Stimulated activated CD4-positive, alpha-beta T cell treated with anti-CD3 and anti-CD28 coated beads, Interleukin-12 subunit alpha, Interleukin-12 subunit beta, amount 100 ng/mL, for 48 hours (primary cell): Measurements from ENCODE around the gene CHMP3.
"Not testable (repeated sequence)": the region's sequence is repeated elsewhere in the genome, so short reads cannot be mapped to it uniquely, and the experiment has no call there.

Experiments used
- DNase-seq, 3 donors: peaks; one replicate each; pipeline ENCODE4 v3.0.0-alpha.2; 2020; ENCODE audit warnings: low read depth in 2 of 3, low spot score in 1 of 3

CHMP3 gene

DNA sequence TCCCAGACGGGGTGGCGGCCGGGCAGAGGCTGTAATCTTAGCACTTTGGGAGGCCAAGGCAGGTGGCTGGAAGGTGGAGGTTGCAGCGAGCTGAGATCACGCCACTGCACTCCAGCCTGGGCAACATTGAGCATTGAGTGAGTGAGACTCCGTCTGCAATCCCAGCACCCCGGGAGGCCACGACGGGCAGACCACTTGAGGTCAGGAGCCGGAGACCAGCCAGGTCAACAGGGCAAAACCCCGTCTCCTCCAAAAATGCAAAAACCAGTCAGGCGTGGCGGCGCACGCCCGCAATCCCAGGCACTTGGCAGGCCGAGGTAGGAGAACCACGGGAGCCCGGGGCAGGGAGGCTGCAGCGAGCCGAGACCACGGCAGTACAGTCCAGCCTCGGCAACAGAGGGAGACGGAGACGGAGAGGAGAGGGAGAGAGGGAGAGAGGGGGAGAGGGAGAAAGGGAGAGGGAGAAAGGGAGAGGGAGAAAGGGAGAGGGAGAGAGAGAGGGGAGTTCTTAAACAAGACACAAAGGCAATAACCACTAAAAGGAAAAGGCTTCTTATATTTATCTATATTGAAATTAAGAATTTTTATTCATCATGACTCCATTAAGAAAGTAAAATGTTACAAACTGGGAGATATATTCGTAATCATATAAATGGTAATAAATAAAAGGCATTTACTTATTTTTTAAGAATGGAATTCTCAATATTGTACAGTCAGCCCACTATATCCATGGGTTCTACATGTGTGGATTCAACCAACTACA, 13.1 kb downstream of the CHMP3 start:
- DNase-seq = not testable (repeated sequence)

DNA sequence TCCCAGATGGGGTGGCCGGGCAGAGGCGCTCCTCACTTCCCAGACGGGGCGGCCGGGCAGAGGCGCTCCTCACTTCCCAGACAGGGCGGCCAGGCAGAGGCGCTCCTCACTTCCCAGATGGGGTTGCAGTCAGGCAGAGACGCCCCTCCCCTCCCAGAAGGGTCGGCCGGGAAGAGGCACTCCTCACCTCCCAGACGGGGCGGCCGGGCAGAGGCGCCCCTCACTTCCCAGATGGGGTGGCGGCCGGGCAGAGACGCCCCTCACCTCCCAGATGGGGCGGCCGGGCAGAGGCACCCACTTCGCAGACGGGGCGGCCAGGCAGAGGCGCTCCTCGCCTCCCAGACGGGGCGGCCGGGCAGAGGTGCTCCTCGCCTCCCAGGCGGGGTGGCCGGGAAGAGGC, 13.8 kb downstream of the CHMP3 start:
- not testable (repeated sequence) for DNase-seq

DNA sequence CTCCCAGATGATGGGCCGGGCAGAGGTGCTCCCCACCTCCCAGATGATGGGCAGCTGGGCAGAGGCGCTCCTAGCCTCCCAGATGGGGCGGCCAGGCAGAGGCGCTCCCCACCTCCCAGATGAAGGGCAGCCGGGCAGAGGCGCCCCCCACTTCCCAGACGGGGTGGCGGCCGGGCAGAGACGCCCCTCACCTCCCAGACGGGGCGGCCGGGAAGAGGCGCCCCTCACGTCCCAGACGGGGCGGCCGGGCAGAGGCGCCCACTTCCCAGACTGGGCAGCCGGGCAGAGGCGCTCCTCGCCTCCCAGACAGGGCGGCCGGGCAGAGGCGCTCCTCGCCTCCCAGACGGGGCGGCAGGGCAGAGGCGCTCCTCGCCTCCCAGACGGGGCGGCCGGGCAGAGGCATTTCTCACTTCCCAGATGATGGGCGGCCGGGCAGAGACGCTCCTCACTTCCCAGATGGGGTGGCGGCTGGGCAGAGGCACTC, 14.3 kb downstream of the CHMP3 start:
- DNase-seq = not testable (repeated sequence)

DNA sequence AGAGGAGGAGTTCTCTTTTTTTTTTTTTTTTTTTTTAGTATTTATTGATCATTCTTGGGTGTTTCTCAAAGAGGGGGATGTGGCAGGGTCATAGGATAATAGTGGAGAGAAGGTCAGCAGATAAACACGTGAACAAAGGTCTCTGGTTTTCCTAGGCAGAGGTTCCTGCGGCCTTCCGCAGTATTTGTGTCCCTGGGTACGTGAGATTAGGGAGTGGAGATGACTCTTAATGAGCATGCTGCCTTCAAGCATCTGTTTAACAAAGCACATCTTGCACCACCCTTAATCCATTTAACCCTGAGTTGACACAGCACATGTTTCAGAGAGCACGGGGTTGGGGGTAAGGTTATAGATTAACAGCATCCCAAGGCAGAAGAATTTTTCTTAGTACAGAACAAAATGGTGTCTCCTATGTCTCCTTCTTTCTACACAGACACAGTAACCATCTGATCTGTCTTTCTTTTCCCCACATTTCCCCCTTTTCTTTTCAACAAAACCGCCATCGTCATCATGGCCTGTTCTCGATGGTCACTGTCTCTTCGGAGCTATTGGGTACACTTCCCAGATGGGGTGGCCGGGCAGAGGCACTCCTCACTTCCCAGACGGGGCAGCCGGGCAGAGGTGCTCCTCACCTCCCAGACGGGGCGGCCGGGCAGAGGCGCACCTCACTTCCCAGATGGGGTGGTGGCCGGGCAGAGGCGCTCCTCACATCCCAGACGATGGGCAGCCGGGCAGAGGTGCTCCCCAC, 14.9 kb downstream of the CHMP3 start:
- DNase-seq = not testable (repeated sequence)

DNA sequence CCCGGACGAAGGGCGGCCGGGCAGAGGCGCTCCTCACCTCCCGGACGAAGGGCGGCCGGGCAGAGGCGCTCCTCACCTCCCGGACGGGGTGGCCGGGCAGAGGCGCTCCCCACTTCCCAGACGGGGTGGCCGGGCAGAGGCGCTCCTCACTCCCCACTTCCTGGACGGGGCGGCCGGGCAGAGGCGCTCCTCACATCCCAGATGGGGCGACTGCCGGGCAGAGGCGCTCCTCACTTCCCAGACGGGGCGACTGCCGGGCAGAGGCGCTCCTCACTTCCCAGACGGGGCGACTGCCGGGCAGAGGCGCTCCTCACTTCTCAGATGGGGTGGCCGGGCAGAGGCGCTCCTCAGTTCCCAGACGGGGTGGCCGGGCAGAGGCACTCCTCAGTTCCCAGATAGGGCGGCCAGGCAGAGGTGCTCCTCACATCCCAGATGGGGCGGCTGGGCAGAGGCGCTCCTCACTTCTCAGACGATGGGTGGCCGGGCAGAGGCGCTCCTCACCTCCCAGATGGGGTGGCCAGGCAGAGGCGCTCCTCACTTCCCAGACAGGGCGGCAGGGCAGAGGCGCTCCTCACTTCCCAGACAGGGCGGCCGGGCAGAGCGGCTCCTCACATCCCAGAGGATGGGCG, 17.8 kb downstream of the CHMP3 start:
- DNase-seq = not testable (repeated sequence)

DNA sequence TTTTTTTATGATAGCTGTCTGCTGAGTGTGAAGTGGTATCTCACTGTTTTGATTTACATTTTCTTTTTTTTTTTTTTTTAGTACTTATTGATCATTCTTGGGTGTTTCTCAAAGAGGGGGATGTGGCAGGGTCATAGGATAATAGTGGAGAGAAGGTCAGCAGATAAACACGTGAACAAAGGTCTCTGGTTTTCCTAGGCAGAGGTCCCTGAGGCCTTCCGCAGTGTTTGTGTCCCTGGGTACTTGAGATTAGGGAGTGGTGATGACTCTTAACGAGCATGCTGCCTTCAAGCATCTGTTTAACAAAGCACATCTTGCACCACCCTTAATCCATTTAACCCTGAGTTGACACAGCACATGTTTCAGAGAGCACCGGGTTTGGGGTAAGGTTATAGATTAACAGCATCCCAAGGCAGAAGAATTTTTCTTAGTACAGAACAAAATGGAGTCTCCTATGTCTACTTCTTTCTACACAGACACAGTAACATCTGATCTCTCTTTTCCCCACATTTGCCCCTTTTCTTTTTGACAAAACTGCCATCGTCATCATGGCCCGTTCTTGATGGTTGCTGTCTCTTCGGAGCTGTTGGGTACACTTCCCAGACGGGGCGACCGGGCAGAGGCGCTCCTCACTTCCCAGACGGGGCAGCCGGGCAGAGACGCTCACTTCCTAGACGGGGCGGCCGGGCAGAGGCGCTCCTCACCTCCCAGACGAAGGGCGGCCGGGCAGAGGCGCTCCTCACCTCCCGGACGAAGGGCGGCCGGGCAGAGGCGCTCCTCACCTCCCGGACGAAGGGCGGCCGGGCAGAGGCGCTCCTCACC, 18.8 kb downstream of the CHMP3 start:
- DNase-seq = not testable (repeated sequence)

DNA sequence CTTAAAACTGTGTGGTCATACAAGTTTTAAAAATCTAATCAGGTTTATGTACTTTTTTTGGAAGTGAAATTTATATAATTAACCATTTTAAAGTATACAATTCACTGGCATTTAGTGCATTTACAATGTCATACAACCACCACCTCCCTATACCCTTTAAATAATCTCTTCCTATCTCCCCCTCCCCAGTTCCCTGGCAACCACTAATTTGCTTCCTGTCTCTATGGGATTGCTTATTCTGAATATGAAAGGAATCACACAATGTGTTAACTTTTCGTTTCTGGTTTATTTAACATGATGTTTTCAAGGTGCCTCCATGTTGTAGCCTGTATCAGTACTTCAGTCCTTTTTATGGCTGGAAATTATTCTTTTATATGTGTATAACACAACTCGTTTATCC, 19.4 kb downstream of the CHMP3 start:
- DNase-seq = no peak

DNA sequence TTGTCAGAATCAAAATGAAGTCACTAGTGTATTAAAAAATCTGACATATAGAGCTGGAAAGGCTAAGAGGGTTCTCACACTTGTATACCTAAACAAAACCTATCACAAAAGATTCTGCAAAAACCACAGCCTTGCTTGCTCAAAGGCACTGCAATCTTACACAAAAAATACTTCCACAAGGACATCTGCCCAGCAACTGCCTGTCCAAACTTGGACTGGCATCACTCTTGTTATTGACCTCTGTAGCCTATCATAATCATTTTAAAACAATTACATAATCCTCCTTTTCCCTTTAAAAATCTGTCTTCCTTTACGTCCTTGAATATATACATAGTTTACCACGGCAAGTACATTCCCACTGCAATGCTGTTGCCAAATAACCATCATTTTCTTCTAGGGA, 19.9 kb downstream of the CHMP3 start:
- no peak for DNase-seq

DNA sequence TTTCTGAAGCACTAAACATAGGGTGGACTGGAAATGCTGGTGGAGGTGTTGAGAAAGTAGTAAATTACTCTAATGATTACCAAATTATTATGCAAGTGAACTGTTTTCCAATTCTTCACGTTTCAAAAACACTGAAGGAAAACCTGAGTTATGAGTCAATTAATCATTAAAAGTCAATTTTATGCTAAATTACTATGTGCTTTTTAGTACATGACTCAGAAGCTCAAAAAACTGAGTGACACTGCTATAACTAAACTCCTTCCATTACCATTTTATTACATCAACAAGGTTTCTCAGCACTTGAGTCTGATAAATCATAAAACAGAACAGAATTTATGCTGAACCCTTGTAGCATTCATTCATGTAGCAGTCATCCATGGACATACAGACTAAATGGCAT, 20.4 kb downstream of the CHMP3 start:
- DNase-seq = no peak

DNA sequence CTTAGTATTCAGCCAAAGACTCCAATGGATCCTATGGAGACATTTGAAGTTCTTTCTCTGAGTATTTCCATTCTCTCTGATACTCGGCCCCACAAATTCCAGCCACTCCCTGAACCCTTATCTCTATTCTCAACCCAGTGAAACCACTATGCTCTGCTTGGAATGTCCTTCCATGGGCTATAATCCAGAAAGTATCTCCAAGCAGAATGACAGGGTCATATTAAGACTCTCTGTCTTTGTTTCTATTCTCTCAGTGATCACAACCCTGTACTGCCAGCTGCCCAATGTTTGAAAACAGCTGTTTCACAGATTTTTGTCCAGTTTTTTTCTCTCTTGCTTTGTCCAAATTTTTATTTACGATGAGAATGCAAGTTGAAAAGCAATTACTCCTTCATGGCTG, 21.9 kb downstream of the CHMP3 start:
- DNase-seq = no peak

DNA sequence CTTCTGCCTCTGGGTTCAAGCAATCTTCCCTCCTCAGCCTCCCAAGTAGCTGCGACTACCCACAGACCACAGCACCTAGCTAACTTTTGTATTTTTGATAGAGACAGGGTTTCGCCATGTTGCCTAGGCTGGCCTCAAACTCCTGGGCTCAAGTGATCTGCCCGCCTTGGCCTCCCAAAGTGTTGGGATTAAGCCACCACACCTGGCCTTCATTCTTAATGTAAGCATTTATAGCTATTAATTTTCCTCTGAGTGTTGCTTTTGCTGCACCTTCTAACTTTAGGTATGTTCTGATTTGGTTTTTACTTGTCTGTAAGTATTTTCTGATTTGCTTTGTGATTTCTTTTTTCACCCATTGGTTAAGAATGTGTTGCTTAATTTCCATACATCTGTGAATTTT, 29.7 kb downstream of the CHMP3 start:
- no peak for DNase-seq

DNA sequence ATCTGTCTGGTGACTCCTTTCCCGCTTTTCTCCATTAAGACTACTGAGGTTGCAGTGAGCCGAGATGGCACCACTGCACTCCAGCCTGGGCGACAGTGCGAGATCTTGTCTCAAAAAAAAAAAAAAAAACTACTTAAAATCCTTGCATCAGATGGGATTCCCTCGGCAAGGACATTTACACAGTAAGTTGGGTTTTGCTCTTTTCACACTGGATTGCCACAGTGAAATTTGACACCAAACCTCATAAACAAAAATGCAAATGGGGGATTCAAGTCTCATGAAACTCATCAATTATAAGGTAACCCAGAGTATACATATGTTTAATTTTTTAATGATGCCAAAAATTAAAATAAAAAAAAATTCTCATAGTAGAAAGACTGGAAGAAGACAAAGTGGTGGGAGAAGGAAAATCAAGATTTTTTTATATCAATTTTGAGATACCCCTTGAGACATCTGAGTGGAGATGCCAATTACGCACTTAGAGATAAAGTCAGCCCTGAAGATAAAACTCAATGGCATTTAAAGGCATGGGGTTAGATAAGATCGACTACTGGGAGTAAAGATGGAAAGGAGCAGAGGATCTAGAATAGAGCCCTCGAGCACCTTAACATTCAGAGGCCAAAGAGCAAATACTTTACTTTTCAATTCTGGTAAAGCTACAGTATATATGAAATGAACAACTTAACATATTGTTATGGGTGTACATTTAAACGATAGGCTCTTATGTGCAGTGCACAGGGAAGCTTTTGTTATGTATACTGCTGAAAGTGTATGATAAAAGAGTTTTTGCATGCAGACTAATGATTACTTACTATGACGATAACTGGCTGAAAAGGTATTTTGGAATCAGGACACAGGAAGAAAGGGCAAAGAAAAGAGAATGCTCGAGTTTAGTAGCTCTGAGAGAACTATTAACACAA, 37.6 kb downstream of the CHMP3 start:
- DNase-seq = no peak

DNA sequence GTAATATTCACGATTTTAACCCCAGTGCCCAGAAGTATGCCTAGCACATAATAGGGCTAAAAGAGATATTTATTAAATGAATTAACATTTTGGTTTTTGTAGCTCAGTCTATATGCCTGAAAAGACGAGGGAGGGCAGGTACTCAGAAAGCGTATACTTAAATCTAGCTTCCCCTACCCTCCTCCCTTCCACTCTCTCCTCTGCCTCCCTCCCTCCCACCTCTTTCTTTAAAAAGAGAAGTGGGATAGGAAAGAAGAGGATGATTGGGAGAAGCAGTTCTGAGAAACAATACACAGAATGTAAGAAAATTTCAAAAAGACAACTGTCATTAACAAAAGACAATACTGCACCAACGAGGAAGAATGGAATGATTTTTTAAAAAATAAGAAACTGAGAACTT, 39.8 kb downstream of the CHMP3 start:
- no peak for DNase-seq

DNA sequence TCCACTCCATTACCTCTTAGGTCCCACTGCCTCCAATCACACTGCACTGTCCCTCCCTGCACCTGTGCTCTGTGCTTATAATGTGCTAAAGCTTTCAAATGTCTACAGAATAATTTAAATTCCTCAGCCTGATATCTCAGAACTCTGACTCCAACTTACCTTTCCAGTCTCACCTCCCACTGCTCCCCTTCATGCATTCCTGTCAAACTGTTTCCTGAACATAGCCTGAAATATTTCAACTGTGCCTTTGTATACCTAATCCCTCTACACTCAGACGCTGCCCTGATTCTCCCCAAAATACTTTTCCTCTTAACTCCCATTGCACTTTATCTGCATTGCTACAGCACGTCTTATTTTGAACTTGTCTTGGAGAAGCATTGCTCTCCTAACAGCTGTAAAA, 40.5 kb downstream of the CHMP3 start:
- no peak for DNase-seq

DNA sequence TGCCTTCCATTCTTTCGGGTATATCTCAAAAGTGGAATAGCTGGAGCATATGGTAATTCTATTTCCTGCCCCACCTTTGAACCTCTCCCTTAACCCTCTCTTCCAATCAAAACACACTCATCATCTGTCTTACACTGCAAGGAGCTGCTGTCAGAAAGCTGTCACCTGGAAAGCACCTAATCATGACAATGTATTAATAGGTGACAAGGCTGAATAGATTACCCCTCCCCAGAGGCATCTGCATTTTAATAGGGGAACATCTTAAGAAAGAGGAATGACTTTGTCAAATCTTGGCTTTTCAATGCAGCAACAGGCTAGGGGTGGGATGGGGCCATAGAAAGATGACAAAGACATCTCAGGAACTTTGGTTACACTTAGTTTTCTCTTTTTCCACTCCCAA, 41.3 kb downstream of the CHMP3 start:
- no peak for DNase-seq

DNA sequence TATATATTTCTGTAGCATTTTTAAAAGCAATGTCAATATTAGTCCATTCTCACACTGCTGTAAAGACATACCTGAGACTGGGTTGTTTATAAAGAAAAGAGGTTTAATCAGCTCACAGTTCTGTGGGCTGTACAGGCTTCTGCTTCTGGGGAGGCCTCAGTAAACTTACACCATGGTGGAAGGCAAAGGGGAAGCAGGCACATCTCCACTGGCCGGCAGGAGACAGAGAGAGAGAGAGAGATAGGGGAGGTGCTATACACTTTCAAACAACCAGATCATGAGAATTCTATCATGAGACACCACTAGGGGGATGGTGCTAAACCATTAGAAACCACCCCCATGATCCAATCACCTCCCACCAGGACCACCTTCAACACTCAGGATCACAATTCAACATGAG, 43.1 kb downstream of the CHMP3 start:
- no peak for DNase-seq

DNA sequence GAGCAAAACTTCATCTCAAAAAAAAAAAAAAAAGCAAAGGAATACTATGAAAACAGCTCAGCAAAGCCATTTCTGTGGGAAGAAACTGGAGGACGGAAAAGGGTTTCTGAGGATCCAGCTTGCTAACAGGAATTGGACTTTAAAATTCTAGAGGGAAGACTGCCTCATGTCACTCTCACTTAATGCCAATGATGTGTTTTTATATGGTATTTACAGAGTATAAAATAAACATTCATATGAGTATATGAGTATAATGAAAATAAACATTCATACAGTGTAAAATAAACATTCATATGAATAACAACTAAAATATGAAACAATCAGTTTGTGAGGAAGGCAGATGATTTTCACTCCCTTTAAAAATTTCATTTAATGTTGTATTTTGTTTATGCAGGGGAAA, 43.9 kb downstream of the CHMP3 start:
- no peak for DNase-seq

DNA sequence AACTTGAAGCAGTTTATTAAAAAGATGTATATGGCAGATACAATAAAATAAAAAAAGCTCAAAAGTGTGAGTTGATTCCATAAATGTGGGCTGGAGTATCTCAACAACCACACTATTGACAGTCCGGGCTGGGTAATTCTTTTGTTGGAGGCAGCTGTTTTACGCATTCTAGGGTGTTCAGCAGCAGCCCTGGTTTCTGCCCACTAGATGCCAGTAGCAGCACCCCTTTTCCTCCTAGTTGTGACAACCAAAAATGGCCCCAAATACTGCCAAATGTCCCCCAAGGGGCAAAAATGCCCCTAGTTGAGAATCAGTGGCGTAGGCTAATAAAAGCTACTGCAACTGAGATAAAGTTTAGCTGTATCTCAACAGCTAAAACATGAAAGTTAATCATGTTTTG, 44.8 kb downstream of the CHMP3 start:
- no peak for DNase-seq

DNA sequence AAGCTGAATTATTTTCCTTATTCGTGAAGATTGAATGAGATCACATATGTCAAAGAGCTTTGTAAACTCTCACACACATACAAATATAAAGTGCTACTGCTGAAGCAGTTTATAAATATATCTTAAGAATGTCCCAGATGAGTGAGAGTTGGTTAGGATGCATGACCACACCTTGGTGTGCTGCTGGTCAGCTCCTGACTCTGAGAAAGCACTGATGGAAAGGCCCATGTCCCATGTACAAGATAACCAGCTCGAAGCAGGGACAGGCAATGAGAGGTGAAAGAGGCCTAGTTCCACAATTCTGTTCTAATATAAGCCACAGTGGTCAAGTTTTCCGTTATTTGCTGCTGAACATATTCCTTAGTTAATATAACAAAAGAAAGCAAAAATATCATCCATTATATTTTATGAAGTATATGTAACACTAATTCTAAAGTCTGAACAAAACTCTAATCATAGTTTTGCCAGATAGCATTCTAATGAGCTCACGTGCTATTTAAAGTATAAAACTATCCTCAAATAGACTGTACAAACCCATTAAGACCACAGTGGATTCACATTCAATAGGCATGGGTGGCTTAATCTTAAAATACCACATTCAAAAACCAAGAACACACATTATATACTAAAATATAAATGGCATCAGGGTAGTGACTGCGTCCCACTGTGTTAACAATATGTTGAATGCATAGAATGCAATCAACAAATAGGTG, 49.1 kb downstream of the CHMP3 start:
- no peak for DNase-seq

DNA sequence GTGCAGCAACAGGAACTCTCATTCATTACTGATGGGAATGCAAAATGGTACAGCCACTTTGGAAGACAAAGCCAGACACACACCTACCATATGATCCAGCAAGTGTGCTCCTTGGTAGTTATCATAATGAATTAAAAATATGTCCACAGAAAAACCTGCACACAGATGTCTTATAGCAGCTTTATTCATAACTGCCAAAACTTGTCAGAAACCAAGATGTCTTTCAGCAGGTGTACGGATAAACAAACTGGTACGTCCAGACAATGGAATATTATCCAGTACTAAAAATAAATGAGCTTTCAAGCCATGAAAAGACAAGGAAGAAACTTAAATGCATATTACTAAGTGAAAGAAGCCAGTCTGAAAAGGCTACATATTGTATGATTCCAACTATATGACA, 50.4 kb downstream of the CHMP3 start:
- DNase-seq = no peak
